ENCODE data around the gene RAD50.

DNA sequence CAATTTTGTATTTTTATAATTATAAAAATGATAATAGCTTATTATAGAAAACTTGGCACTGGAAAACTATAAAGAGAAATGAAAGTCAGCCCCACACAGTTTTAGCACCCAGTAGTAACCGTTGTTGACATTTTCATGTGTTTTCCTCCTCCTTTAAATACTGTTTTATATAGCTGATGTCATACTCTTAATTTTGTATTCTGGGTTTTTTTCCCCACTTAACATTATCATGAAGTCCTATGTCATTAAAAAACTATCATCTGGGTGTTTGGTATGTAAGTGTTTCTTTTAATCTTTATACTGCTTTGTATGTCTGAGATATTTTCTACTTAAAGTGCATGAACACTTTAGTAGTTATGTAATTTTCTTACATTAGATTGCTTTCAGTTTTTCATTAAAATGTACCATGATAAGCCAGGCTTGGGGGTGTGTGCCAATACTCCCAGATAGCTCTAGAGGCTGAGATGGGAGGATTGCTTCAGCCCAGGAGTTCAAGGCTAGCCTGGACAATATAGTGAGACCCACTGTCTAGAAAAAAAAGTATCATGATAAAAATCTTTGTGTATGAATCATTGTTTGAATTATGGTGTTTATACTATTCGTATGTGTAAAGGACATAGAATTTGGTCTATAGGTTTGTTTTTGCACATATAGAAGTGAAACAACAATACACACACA is 2.7 kb downstream of the RAD50 start:
- TF ChIP-seq, protein P1, sequence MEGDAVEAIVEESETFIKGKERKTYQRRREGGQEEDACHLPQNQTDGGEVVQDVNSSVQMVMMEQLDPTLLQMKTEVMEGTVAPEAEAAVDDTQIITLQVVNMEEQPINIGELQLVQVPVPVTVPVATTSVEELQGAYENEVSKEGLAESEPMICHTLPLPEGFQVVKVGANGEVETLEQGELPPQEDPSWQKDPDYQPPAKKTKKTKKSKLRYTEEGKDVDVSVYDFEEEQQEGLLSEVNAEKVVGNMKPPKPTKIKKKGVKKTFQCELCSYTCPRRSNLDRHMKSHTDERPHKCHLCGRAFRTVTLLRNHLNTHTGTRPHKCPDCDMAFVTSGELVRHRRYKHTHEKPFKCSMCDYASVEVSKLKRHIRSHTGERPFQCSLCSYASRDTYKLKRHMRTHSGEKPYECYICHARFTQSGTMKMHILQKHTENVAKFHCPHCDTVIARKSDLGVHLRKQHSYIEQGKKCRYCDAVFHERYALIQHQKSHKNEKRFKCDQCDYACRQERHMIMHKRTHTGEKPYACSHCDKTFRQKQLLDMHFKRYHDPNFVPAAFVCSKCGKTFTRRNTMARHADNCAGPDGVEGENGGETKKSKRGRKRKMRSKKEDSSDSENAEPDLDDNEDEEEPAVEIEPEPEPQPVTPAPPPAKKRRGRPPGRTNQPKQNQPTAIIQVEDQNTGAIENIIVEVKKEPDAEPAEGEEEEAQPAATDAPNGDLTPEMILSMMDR (IDR thresholded peaks at IDR 0.05; ENCODE audit: low read depth, low read length) = no peak
- TF ChIP-seq MYC (IDR thresholded peaks at IDR 0.05; ENCODE audit: low read depth, low read length) = no peak

All from NB4 (cell line).